Ovary (tissue), 3 donors: Measurements from ENCODE around the gene CYB561A3.

Source experiments
- CTCF ChIP-seq, 3 donors: fragments of 450-650 bp in 2 of 3; fragments of 200-600 bp in 1 of 3; IDR thresholded peaks; one replicate each; pipeline versions ENCODE4 v1.5.1 to v1.8.0; 2016 to 2022; ENCODE audit warnings: antibody characterized with exemption in 3 of 3, mild to moderate bottlenecking in 1 of 3
- EP300 ChIP-seq: sonication (generic); formaldehyde crosslinking; IDR thresholded peaks from one replicate; pipeline ENCODE4 v1.6.1; 2017; ENCODE audit warnings: antibody characterized with exemption
- POLR2A ChIP-seq: fragments of 450-650 bp; IDR thresholded peaks from one replicate; pipeline ENCODE4 v1.6.1; 2017; ENCODE audit warnings: antibody characterized with exemption, mild to moderate bottlenecking, moderate library complexity
- donor health status: DM: no; HTN: no; CAD: no.

- TF ChIP-seq POLR2A (peak; percentile 54), CTCF (IDR thresholded peaks at IDR 0.05) (no peak), EP300 (no peak)
Measured at GRCh38 chr11:61361741-61362541, at the start of gene CYB561A3, which contains the start of gene TMEM138.
